GM19468 (cell line): Measurements from ENCODE around the gene IRF4.

Experiments used
- ATAC-seq: cut with Tn5 transposase; IDR thresholded peaks from one replicate; pipeline ENCODE4 v1.9.1; 2021; ENCODE audit warnings: mild to moderate bottlenecking, moderate library complexity, moderate number of reproducible peaks; ENCODE audit not compliant: unreplicated experiment; ENCODE audit errors: extremely low read depth

IRF4 gene

DNA sequence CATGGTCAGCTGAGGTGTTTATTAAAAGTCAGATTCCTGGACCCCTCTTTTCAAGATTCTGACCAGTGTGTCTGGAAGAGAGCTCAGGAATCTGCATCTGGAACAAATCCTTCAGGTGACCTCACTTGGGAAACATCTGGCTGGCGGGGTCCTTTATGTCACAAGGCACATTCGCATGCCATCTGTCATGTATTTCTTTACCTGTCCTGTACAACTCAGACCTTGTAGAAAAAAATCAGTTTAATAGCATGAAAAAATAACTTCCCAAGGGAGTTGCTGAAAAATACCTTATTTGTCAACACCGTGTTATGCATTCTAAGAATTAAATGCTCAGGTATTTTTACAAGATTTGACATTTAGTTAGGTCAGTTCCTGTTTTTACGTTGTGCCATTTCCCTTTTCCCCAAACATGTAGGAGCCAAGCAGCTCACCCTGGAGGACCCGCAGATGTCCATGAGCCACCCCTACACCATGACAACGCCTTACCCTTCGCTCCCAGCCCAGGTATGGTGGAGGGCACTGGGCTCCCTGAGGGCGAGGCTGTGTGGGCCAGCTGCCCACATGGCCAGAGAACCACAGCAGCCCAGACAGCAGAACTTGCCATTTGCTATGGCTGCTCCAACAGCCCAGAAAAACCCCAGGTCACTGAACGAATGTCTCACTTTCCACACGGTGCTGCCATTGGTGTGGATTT lies 4.0 kb downstream of the IRF4 start:
- no peak for ATAC-seq

DNA sequence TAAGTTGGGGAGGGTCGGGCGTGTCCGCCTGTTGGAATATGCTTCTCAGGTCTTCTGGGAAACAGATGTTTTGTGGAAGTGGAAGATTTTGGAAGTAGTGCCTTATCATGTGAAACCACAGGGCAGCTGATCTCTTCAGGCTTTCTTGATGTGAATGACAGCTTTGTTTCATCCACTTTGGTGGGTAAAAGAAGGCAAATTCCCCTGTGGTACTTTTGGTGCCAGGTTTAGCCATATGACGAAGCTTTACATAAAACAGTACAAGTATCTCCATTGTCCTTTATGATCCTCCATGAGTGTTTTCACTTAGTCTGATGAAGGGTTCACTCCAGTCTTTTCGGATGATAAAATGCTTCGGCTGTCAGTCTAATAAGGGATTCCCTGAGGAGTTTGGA lies 4.6 kb downstream of the IRF4 start:
- no peak for ATAC-seq

DNA sequence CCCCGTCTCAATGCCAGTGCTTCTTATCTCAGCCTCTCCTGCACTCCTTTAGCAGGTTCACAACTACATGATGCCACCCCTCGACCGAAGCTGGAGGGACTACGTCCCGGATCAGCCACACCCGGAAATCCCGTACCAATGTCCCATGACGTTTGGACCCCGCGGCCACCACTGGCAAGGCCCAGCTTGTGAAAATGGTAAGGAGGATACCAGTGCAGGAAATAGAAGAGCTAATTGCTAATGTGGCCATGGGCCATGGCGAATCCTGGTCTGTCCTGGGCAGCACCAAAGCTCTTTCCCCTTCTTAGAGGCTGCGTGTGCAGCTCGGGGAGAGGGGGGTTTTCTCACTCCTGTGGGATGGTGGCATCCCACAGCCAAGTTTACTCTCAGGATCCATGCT lies 5.5 kb downstream of the IRF4 start:
- no peak for ATAC-seq

DNA sequence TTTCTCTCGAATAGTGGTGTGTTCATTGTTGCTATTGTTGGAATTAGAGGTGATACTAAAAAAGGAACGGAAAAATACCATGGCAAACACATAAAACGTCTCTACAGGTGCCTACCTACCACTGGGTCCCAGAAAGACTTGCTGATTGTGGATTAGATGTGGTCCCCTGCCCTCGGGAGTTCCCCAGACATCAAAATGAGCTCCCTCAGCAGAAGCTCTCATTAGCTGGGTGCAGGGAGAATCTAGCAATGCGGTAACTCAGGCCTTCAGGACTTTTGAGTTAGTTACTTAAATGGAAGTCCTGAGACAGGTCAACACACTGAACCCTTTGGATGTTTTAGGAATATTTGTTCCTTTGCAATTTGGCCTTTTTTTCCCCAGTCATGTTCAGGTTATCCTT lies 6.1 kb downstream of the IRF4 start:
- ATAC-seq = no peak

- no peak for ATAC-seq
Observed at GRCh38 chr6:398065-398464, 6.5 kb downstream of the IRF4 start.

GRCh38 chr6:398558-399078 lies 7.1 kb downstream of the IRF4 start:
- ATAC-seq = no peak

GRCh38 chr6:399785-400534 lies 8.4 kb downstream of the IRF4 start:
- no peak for ATAC-seq

GRCh38 chr6:400815-401214 lies 9.3 kb downstream of the IRF4 start:
- no peak for ATAC-seq

- ATAC-seq = no peak
Observed at GRCh38 chr6:401239-401993, 9.9 kb downstream of the IRF4 start.

DNA sequence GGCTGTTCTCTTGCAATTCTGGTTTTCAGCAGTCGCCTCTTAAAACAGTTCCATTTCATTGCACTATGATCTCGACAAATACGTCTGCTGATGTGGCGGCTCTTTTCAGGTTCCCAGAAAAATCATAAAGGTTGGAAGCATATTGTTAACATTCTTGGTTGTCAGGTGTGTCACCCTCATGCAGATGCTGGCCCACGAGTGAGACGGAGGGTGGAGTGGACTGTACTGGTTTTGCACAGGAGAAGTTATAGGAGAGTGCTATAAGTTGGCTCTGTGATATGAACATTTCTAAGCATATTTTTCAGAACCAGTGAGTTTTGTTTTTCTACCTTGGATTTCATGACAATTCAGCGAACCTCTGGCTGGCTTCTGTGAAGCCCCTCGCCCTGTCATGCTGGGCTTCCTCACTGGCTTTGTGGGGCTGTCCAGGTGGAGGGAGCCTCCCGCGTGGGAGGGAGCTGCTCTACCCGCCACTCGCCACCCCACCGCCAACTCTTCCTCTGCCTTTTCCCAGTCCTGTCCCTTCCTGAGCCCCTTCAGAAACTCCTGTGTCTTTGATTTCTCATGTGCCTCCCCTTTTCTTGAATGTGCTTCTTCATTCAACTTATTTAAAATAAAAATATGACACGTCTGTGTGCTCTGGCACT lies 10.6 kb downstream of the IRF4 start:
- no peak for ATAC-seq

GRCh38 chr6:402901-403658 lies 11.5 kb downstream of the IRF4 start:
- no peak for ATAC-seq

DNA sequence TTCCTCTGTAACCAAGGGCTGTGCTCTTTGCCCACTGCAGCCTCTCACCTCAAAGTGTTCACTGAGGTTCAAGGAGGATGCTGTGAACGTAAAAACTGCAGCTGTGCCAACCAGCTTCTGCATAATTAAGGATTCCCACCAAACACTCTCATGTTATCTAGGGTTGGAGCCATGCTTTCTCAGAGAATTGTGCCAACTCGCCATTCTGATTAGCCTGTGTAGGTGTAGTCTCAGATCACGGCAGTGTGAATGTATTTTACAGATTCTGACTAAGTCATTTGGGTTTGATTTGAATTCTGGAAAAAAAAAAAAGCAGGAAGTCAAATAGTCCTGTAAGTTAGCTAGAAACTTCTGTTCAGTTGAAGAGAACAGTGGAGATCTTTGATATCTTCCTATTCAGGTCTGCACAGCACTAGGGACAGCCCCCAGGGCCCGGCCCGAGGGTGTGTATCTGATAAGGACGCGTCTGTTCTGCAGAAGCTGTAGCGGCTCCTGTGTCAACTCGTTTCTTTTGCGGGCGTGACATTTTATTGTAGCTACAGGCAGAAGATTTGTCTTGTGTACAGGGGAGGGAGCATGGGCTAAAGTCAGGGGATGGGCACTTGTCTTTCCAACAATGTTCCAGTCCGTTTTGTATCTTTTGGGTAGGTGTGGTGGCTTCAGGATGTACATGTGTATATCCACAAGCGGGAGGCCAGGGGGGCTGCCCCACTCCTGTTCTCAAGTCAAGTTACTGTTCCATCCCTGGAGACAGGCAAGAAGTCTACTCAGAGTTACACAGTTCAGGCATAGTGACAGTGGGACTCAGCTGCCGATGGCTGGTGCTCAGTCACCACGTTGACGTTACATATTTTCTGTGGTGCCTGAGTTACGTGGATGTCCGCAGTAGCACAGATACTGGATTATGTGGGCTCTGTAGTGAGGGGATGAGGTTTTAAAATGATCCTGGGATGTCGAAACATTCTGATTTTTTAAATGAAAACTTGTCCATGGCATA lies 12.4 kb downstream of the IRF4 start:
- ATAC-seq = no peak

- no peak for ATAC-seq
Observed at GRCh38 chr6:404685-405423, 13.3 kb downstream of the IRF4 start.

DNA sequence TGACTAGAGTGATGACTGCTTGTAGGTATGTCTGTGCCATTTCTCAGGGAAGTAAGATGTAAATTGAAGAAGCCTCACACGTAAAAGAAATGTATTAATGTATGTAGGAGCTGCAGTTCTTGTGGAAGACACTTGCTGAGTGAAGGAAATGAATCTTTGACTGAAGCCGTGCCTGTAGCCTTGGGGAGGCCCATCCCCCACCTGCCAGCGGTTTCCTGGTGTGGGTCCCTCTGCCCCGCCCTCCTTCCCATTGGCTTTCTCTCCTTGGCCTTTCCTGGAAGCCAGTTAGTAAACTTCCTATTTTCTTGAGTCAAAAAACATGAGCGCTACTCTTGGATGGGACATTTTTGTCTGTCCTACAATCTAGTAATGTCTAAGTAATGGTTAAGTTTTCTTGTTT lies 16.6 kb downstream of the IRF4 start:
- no peak for ATAC-seq

DNA sequence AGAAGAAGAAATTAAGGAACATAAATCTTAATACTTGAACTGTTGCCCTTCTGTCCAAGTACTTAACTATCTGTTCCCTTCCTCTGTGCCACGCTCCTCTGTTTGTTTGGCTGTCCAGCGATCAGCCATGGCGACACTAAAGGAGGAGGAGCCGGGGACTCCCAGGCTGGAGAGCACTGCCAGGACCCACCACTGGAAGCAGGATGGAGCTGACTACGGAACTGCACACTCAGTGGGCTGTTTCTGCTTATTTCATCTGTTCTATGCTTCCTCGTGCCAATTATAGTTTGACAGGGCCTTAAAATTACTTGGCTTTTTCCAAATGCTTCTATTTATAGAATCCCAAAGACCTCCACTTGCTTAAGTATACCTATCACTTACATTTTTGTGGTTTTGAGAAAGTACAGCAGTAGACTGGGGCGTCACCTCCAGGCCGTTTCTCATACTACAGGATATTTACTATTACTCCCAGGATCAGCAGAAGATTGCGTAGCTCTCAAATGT lies 17.1 kb downstream of the IRF4 start:
- ATAC-seq = no peak

GRCh38 chr6:409370-409972 lies 17.9 kb downstream of the IRF4 start:
- ATAC-seq = no peak
